Fibroblast of the aortic adventitia (primary cell): ENCODE results near the gene KRTAP2-2. TPM values are rescaled to one million over a fixed set of nuclear protein-coding genes. Genes with fewer than 3 reads are reported as not detected.
A peak's percentile ranks its signal among the peaks of the same experiment; 100 is the strongest.
"Not testable (repeated sequence)": the region's sequence is repeated elsewhere in the genome, so short reads cannot be mapped to it uniquely, and the experiment has no call there.

Experiments
- DNase-seq: peaks from one replicate; pipeline ENCODE4 v3.0.0-alpha.2; 2010; ENCODE audit warnings: low read depth
- H3K4me3 ChIP-seq: 2 replicates; pipeline ENCODE4 v1.5.1; 2011; ENCODE audit warnings: low read depth, mild to moderate bottlenecking, control low read depth, low read length, moderate library complexity
- total RNA-seq: library from RNA; depleted of rRNA; stranded (reverse); fragments of >200 nt; gene quantifications from 2 replicates; pipeline ENCODE4 v1.2.3, GENCODE V29; 2012; ENCODE audit warnings: low replicate concordance
- TF ChIP-seq, protein P1 (sequence below): IDR thresholded peaks from 2 replicates; pipeline ENCODE4 v1.5.1; 2011; ENCODE audit warnings: mild to moderate bottlenecking, low read length, control low read depth, inconsistent platforms; ENCODE audit not compliant: insufficient read depth

KRTAP2-2 gene
- total RNA-seq, 1 donor = not detected

- DNase-seq = peak; percentile 87
- no peak within 1 kb of the TSS for H3K4me3 ChIP-seq
- TF ChIP-seq, protein P1, sequence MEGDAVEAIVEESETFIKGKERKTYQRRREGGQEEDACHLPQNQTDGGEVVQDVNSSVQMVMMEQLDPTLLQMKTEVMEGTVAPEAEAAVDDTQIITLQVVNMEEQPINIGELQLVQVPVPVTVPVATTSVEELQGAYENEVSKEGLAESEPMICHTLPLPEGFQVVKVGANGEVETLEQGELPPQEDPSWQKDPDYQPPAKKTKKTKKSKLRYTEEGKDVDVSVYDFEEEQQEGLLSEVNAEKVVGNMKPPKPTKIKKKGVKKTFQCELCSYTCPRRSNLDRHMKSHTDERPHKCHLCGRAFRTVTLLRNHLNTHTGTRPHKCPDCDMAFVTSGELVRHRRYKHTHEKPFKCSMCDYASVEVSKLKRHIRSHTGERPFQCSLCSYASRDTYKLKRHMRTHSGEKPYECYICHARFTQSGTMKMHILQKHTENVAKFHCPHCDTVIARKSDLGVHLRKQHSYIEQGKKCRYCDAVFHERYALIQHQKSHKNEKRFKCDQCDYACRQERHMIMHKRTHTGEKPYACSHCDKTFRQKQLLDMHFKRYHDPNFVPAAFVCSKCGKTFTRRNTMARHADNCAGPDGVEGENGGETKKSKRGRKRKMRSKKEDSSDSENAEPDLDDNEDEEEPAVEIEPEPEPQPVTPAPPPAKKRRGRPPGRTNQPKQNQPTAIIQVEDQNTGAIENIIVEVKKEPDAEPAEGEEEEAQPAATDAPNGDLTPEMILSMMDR = no peak
Measured at GRCh38 chr17:41065829-41066624, 11.0 kb upstream of the KRTAP2-2 start, which contains the start of gene KRTAP2-4. TSS of gene KRTAP2-4 (minus strand) at chr17:41065879. CDS start at chr17:41065845, 34 bp downstream.

GRCh38 chr17:41065016-41065689 lies 10.1 kb upstream of the KRTAP2-2 start:
- not testable (repeated sequence) for DNase-seq

GRCh38 chr17:41064301-41064700 lies 9.3 kb upstream of the KRTAP2-2 start:
- no peak overlapping the region for H3K4me3 ChIP-seq
- no peak for DNase-seq

More at GRCh38 chr17:41065016-41065689, 10.1 kb upstream of the KRTAP2-2 start:
- not testable (repeated sequence) for H3K4me3 ChIP-seq

GRCh38 chr17:41063449-41063848 lies 8.4 kb upstream of the KRTAP2-2 start:
- no peak overlapping the region for H3K4me3 ChIP-seq
- TF ChIP-seq, protein P1 = no peak
- DNase-seq = no peak

More at GRCh38 chr17:41064301-41064700, 9.3 kb upstream of the KRTAP2-2 start:
- TF ChIP-seq, protein P1 = no peak

DNA sequence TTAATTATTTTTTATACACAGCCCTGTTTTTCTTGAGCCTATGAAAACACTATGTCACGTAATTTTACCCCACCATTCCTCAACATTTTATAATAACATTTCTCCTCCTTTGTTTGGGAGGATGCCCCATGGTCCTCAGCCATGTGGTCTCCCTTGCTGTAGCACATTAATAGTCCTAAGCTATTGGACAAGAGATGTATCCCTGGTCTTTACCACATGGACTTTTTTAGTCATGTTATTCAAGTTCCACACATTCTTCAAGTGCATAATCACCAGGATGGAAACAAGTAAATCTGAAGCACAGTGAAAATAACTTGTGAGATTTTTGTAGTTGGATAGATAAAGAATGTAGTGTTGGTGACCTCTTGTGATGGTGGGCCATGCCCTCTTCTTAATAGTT lies 6.9 kb upstream of the KRTAP2-2 start:
- no peak overlapping the region for H3K4me3 ChIP-seq
- TF ChIP-seq, protein P1 = no peak
- peak; percentile 92 for DNase-seq

DNA sequence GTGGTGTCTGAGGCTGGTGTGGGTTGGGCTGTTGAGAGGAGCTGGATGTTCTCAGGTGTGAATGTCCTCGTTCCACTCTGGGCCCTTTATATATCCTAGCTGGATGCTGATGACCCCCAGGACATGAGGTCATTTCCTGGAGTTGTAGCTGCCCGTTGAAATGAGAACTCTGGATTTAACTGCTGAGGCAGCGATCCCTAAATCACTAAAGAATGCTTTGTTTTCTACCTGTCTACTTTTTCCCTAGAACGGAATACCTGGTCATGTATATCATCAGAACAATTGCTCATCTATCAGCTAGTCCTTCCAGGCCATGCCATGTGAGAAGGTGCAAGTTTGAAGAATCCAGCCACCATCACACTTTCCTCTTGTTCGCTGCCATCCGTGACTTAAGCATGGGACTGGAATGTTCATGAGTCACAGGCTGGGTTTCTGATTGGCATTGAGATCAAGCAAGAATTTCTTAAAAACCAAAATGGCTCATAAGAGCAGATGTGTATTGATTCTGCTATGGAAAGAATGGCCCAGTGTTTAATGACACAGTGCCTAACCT lies 5.1 kb upstream of the KRTAP2-2 start, which contains the start of gene KRTAP2-3:
Gene KRTAP2-3 (minus strand): TSS at position 63 of the 553 bp plus-strand sequence. CDS start 64 bp downstream, outside the sequence.
- TF ChIP-seq, protein P1 = no peak
- no peak within 1 kb of the TSS for H3K4me3 ChIP-seq
- peak; percentile 88 for DNase-seq

DNA sequence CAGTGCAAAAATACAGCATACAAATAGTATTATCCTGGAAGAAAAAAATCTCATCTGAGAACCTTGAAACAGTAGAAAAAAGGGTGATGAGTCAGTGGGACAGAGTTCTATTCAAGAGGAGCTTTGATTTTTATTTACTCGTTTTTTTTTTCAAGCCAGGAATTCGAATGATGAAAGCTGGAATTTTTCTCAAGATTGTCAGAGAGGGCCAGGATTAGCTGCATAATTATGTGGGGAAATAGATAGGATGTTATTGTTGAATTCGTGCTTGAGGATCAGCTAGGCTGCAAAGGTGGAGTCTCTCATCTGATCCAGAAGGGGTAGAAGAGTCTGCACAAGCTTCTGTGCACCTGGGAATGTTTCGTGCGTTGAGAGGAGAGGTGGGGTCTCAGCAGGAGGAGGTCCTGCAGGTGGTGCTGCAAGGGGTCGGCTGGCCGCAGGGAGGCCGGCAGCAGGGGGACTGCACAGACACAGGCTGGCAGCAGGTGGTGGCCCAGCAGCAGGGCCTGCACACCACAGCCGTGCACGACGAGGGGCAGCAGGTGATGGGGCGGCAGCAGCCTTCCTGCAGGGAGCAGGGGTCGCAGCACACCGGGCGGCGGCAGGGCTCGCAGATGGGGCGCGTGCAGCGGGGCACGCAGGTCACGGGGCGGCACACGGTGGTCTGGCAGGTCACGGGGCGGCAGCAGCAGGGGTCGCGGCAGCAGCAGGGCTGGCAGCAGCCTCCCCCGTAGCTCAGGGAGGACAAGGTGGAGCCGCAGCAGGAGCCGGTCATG lies 4.4 kb upstream of the KRTAP2-2 start:
- peak; percentile 78 for DNase-seq

More for the DNA sequence above, 4.4 kb upstream of the KRTAP2-2 start:
- not testable (repeated sequence) for H3K4me3 ChIP-seq
